CD4-positive, CD25-positive, alpha-beta regulatory T cell (primary cell): ENCODE measurements around the gene MCM8. TPM values are rescaled to one million over a fixed set of nuclear protein-coding genes. Genes with fewer than 3 reads are reported as not detected.

Source experiments
- ATAC-seq, 2 donors: fragments of 150-1000 bp; cut with Tn5 transposase; one replicate each; pipeline ENCODE4 v1.10.0; 2021; ENCODE audit warnings: low read depth in 2 of 2, moderate number of reproducible peaks in 2 of 2, moderate library complexity in 1 of 2
- DNase-seq, 3 donors: peaks; one replicate each; pipeline versions ENCODE4 v3.0.0 to v3.0.0-alpha.2; 2012 to 2022; ENCODE audit warnings: mixed read lengths in 1 of 3
- H3K27ac ChIP-seq: one replicate; pipeline ENCODE4 v1.7.0; 2013; ENCODE audit warnings: mild to moderate bottlenecking, low read length; ENCODE audit not compliant: insufficient read depth, poor library complexity, severe bottlenecking
- H3K27me3 ChIP-seq: one replicate; pipeline ENCODE4 v1.7.0; 2013; ENCODE audit warnings: low read length; ENCODE audit not compliant: control insufficient read depth, insufficient read depth
- H3K36me3 ChIP-seq: one replicate; pipeline ENCODE4 v1.7.0; 2013; ENCODE audit warnings: mild to moderate bottlenecking, low read length, moderate library complexity; ENCODE audit not compliant: control insufficient read depth, insufficient read depth
- H3K4me1 ChIP-seq: 2 replicates; pipeline ENCODE4 v1.7.0; 2013; ENCODE audit warnings: mild to moderate bottlenecking, low read length; ENCODE audit not compliant: insufficient read depth, control insufficient read depth, poor library complexity, severe bottlenecking
- H3K4me3 ChIP-seq: one replicate; pipeline ENCODE4 v1.7.0; 2013; ENCODE audit warnings: low read depth, mild to moderate bottlenecking, low read length, moderate library complexity
- H3K9me3 ChIP-seq, 2 experiments: 1 replicate in 1 of 2; 2 replicates in 1 of 2; pipeline ENCODE4 v1.7.0; 2013; ENCODE audit warnings: low read length in 2 of 2, mild to moderate bottlenecking in 1 of 2, moderate library complexity in 1 of 2; ENCODE audit not compliant: control insufficient read depth in 2 of 2
- H3K27ac Mint-ChIP-seq, 3 donors: one replicate each; pipeline ENCODE4 v1.8.0; 2020 to 2022; ENCODE audit warnings: mild to moderate bottlenecking in 3 of 3, mixed read lengths in 3 of 3, moderate library complexity in 2 of 3
- H3K27me3 Mint-ChIP-seq: one replicate; pipeline ENCODE4 v1.8.0; 2022; ENCODE audit warnings: mild to moderate bottlenecking, mixed read lengths
- H3K36me3 Mint-ChIP-seq: one replicate; pipeline ENCODE4 v1.8.0; 2020; ENCODE audit warnings: mixed read lengths
- H3K4me1 Mint-ChIP-seq, 4 donors: one replicate each; pipeline ENCODE4 v1.8.0; 2020 to 2022; ENCODE audit warnings: mixed read lengths in 4 of 4, mild to moderate bottlenecking in 1 of 4
- H3K4me3 Mint-ChIP-seq, 4 donors: one replicate each; pipeline ENCODE4 v1.8.0; 2020 to 2022; ENCODE audit warnings: mild to moderate bottlenecking in 4 of 4, mixed read lengths in 4 of 4, moderate library complexity in 3 of 4
- H3K9me3 Mint-ChIP-seq, 7 donors: one replicate each; pipeline ENCODE4 v1.8.0; 2020 to 2022; ENCODE audit warnings: mixed read lengths in 7 of 7, mild to moderate bottlenecking in 3 of 7, moderate library complexity in 2 of 7
- polyA plus RNA-seq, 4 donors: library from polyadenylated mRNA; unstranded; fragments of 300-500 nt; fragmentation: Illumina TruSeq; gene quantifications; one replicate each; pipeline ENCODE4 v1.2.3, GENCODE V29; 2021
- total RNA-seq: library from RNA; stranded (reverse); gene quantifications from one replicate; pipeline ENCODE4 v1.2.3, GENCODE V29; 2022

Gene MCM8
- total and polyA plus RNA-seq, 5 donors from 2014 or later, result 0.52 to 6.4 (median 1.4) TPM

DNA sequence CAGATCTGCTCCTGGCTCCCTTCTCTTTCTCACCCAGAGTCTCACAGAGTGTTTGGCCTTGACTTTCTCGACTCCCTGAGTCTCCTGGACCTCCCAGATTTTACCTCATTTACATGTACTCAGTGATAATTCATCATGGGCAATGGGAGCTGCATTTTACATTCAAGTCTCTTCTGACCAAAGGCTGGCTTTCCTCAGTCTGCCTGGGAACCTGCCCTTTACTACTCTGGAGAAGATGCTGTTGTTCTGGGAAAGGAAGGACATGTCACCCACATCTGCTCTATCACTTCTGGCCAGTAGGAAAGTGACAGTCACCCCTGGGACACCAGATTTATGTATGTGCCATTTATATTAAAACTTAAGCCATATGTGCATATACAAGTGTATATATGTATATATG, 96.0 kb downstream of the MCM8 start:
- no peaks in the 10 kb centered on the region for H3K36me3 ChIP-seq
- Mint-ChIP-seq H3K27me3 (peaks cover 13% of the 10 kb centered on the region), H3K9me3 (no peaks in the 10 kb centered on the region), H3K4me3 (no peak overlapping the region), H3K4me1 (peaks cover 0 to 2% (median under 1%) of the 10 kb centered on the region in 4 donors), H3K36me3 (peaks cover 4% of the 10 kb centered on the region), H3K27ac (peak overlapping the region in 1 of 3 donors; percentile 24)
- peaks cover 9% of the 10 kb centered on the region for H3K27me3 ChIP-seq
- H3K9me3 ChIP-seq, result no peaks in the 10 kb centered on the region
- DNase-seq (no peak), ATAC-seq (no peak)
- H3K27ac ChIP-seq, result no peak overlapping the region
- H3K4me3 ChIP-seq, result no peak overlapping the region
- H3K4me1 ChIP-seq, result no peaks in the 10 kb centered on the region

DNA sequence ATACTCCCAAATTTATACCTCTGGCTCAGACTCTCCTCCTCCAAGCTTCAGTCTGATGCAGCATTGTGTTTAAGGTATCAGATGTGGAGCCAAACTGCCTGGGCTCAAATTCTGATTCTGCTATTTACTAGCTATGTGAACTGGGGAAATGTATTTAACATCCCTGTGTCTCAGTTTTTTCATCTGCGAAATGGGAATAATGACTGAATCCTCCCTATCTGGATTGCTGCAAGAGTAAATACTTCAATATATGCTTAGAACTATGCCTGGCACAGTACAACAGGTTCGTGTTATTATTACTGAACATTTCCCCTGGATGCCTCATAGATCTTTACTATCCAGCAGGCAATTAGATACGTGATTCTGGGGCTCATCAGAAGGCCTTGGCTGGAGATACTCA, 97.9 kb downstream of the MCM8 start:
- H3K36me3 ChIP-seq, result no peaks in the 10 kb centered on the region
- H3K9me3 Mint-ChIP-seq, result peaks cover 0 to 2% (median 0%) of the 10 kb centered on the region in 7 donors
- H3K36me3 Mint-ChIP-seq, result peaks cover 4% of the 10 kb centered on the region
- no peak for ATAC-seq
- peaks cover 0 to 8% (median 2%) of the 10 kb centered on the region in 4 donors for H3K4me1 Mint-ChIP-seq
- no peak overlapping the region for H3K4me3 ChIP-seq
- H3K27ac ChIP-seq, result no peak overlapping the region
- no peak overlapping the region for H3K27ac Mint-ChIP-seq
- H3K27me3 Mint-ChIP-seq, result peaks cover 21% of the 10 kb centered on the region
- H3K9me3 ChIP-seq, result no peaks in the 10 kb centered on the region
- peaks cover 17% of the 10 kb centered on the region for H3K27me3 ChIP-seq
- H3K4me1 ChIP-seq, result no peaks in the 10 kb centered on the region
- no peak for DNase-seq
- no peak overlapping the region for H3K4me3 Mint-ChIP-seq

Other genes starting within 250 kb of the MCM8 start
- 10.4 TPM for gene SHLD1, start 200.3 kb upstream of the MCM8 start, total RNA-seq
- 10 to 100 TPM; 25.8 to 46.6 (median 29.2) TPM for gene SHLD1, start 200.3 kb upstream of the MCM8 start, polyA plus RNA-seq
- gene CHGB, start 39.1 kb upstream of the MCM8 start, total RNA-seq, result 0.47 TPM
- 1 to 10 TPM in 1 of 4 donors, not detected in 3; 1.1 TPM for gene CHGB, start 39.1 kb upstream of the MCM8 start, polyA plus RNA-seq
- gene TRMT6, start 119 bp upstream of the MCM8 start, total RNA-seq, result 13.5 TPM
- gene TRMT6, start 119 bp upstream of the MCM8 start, polyA plus RNA-seq, result 10 to 100 TPM; 10.3 to 12.0 (median 11.2) TPM
- gene CRLS1, start 55.5 kb downstream of the MCM8 start, total RNA-seq, result 16.1 TPM
- gene CRLS1, start 55.5 kb downstream of the MCM8 start, polyA plus RNA-seq, result 10 to 100 TPM; 36.0 to 45.9 (median 42.3) TPM
- gene LRRN4, start 103.4 kb downstream of the MCM8 start, total RNA-seq, result not detected
- gene LRRN4, start 103.4 kb downstream of the MCM8 start, polyA plus RNA-seq, result under 1 TPM in 1 of 4 donors, not detected in 3; 0.12 TPM
- gene FERMT1, start 172.4 kb downstream of the MCM8 start, total RNA-seq, result not detected
- gene FERMT1, start 172.4 kb downstream of the MCM8 start, polyA plus RNA-seq, result not detected